Muscle of leg (tissue), 11 donors: ENCODE data around the gene EHBP1. TPM values are rescaled to one million over a fixed set of nuclear protein-coding genes. Genes with fewer than 3 reads are reported as not detected.
A peak's percentile ranks its signal among the peaks of the same experiment; 100 is the strongest.

Experiments used
- DNase-seq: peaks from one replicate; pipeline ENCODE4 v3.0.0; 2013
- H3K27ac ChIP-seq: one replicate; pipeline ENCODE4 v1.5.1; 2013; ENCODE audit warnings: mild to moderate bottlenecking, low read length, control low read depth
- H3K27me3 ChIP-seq: one replicate; pipeline ENCODE4 v1.6.1; 2013; ENCODE audit warnings: low read length; ENCODE audit not compliant: control insufficient read depth, insufficient read depth
- H3K36me3 ChIP-seq: one replicate; pipeline ENCODE4 v1.6.1; 2013; ENCODE audit warnings: low read length; ENCODE audit not compliant: control insufficient read depth, insufficient read depth
- H3K4me1 ChIP-seq: one replicate; pipeline ENCODE4 v1.6.1; 2013; ENCODE audit warnings: low read length; ENCODE audit not compliant: control insufficient read depth, insufficient read depth
- H3K4me3 ChIP-seq: one replicate; pipeline ENCODE4 v1.5.1; 2013; ENCODE audit warnings: low read length, control low read depth
- H3K9me3 ChIP-seq: replicated peaks from 2 replicates; pipeline ENCODE4 v1.6.1; 2013; ENCODE audit warnings: low read depth, low read length; ENCODE audit not compliant: control insufficient read depth
- WGBS: methylation state at CpG from one replicate; pipeline ENCODE4 v1.1.5; 2013; ENCODE audit warnings: missing lambda C conversion rate; ENCODE audit not compliant: insufficient coverage; 5-methylcytosine and 5-hydroxymethylcytosine counted together
- polyA plus RNA-seq, 8 donors: library from polyadenylated mRNA; unstranded; fragments of 120-200 nt; gene quantifications; one replicate each; pipeline versions ENCODE4 v1.2.1 to v1.2.3, GENCODE V29; 2013; ENCODE audit warnings: inconsistent platforms in 1 of 8, low replicate concordance in 1 of 8; ENCODE audit not compliant: insufficient read length in 8 of 8, insufficient read depth in 1 of 8
- total RNA-seq: library from RNA; stranded (reverse); fragments of 120-200 nt; gene quantifications from one replicate; pipeline ENCODE4 v1.2.4, GENCODE V29; 2013

EHBP1 gene
- total and polyA plus RNA-seq, 9 donors, result 21.8 to 41.1 (median 31.4) TPM

GRCh38 chr2:62811972-62812371 lies 106.5 kb downstream of the EHBP1 start:
- DNase-seq, result no peak
- H3K27ac ChIP-seq, result no peak overlapping the region
- H3K27me3 ChIP-seq, result no peaks in the 10 kb centered on the region
- no peak overlapping the region for H3K4me3 ChIP-seq
- H3K36me3 ChIP-seq, result no peaks in the 10 kb centered on the region
- no CpG with 5 or more reads among the region's 2 CpGs for WGBS
- H3K9me3 ChIP-seq, result peaks cover 6% of the 10 kb centered on the region
- no peaks in the 10 kb centered on the region for H3K4me1 ChIP-seq

GRCh38 chr2:62812921-62813825 lies 107.7 kb downstream of the EHBP1 start:
- Histone ChIP-seq H3K4me1 (no peaks in the 10 kb centered on the region), H3K4me3 (no peak overlapping the region), H3K9me3 (peaks cover under 1% of the 10 kb centered on the region), H3K27ac (no peak overlapping the region), H3K27me3 (no peaks in the 10 kb centered on the region), H3K36me3 (no peaks in the 10 kb centered on the region)
- DNase-seq, result no peak
- 72% methylated on average over 4 of the region's 6 CpGs for WGBS

- Histone ChIP-seq H3K27ac (no peak overlapping the region), H3K4me1 (no peaks in the 10 kb centered on the region), H3K4me3 (no peak overlapping the region), H3K36me3 (no peaks in the 10 kb centered on the region), H3K27me3 (no peaks in the 10 kb centered on the region), H3K9me3 (no peaks in the 10 kb centered on the region)
- peak; percentile 63 for DNase-seq
Measured at GRCh38 chr2:62814123-62814522, 108.6 kb downstream of the EHBP1 start.

DNA sequence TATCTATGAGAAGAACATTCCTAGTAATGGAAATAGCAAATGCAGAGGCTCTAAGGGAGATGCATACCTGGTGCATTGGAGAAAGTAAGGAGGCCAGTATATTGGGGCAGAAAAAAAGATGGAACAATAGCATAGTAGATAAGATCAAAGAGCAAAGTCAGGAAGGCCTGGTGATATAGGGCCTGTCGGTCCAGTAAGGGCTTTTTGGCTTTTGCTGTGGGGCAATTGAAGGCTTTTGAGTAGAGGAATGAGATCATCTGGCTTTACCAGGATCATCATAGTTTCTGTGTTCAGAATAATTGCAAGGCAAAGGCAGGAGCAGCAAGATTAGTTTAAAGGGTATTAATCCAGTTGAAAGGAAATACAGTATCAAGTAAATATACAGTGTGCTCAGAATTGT lies 111.8 kb downstream of the EHBP1 start:
- Histone ChIP-seq H3K36me3 (no peaks in the 10 kb centered on the region), H3K9me3 (no peaks in the 10 kb centered on the region), H3K27me3 (no peaks in the 10 kb centered on the region), H3K4me1 (no peaks in the 10 kb centered on the region), H3K4me3 (no peak overlapping the region), H3K27ac (no peak overlapping the region)
- 50% methylated on average over 1 of the region's 1 CpG for WGBS
- DNase-seq, result no peak

DNA sequence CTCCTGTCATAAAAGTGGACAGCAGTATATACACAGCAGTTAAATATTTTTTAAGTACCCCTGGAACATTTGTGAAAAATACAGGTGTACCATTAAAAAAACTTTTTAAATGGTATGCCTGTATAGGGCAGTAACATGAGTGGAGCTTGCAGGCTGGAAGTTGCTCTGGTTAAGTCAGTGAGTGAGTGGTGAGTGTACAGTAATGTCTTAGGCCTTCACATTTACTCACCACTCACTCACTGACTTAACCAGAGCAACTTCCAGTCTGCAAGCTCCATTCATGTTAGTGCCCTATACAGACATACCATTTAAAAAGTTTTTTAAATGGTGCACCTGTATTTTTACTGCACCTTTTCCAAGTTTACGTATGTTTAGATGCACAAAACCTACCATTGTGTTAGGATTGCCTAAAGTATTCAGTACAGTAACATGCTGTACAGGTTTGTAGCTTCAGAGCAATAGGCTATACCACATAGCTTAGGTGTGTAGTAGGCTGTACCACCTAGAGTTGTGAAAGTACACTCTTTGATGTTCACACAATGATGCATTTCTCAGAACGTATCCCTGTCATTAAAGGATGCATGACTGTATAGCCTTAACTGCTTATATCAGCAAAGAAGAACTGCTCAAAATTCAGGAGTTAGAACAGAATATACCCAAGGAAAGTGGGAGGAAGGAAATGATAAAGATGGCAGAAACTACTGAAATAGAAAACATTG lies 112.6 kb downstream of the EHBP1 start:
- Histone ChIP-seq H3K27me3 (no peaks in the 10 kb centered on the region), H3K9me3 (no peaks in the 10 kb centered on the region), H3K4me3 (no peak overlapping the region), H3K36me3 (no peaks in the 10 kb centered on the region), H3K4me1 (no peaks in the 10 kb centered on the region), H3K27ac (no peak overlapping the region)
- WGBS, result no CpG with 5 or more reads among the region's 2 CpGs
- no peak for DNase-seq

- H3K27me3 ChIP-seq, result no peaks in the 10 kb centered on the region
- H3K27ac ChIP-seq, result no peak overlapping the region
- H3K36me3 ChIP-seq, result peaks cover 7% of the 10 kb centered on the region
- H3K9me3 ChIP-seq, result no peaks in the 10 kb centered on the region
- no peaks in the 10 kb centered on the region for H3K4me1 ChIP-seq
- no CpG with 5 or more reads among the region's 3 CpGs for WGBS
- no peak for DNase-seq
- no peak overlapping the region for H3K4me3 ChIP-seq
Measured at GRCh38 chr2:62822549-62822948, 117.0 kb downstream of the EHBP1 start.

- WGBS, result no CpG with 5 or more reads among the region's 1 CpG
- no peaks in the 10 kb centered on the region for H3K4me1 ChIP-seq
- H3K27ac ChIP-seq, result no peak overlapping the region
- DNase-seq, result no peak
- no peaks in the 10 kb centered on the region for H3K9me3 ChIP-seq
- peaks cover 7% of the 10 kb centered on the region for H3K36me3 ChIP-seq
- no peaks in the 10 kb centered on the region for H3K27me3 ChIP-seq
- H3K4me3 ChIP-seq, result no peak overlapping the region
Measured at GRCh38 chr2:62824388-62824787, 118.9 kb downstream of the EHBP1 start.

GRCh38 chr2:62826141-62826540 lies 120.6 kb downstream of the EHBP1 start:
- Histone ChIP-seq H3K36me3 (peaks cover 7% of the 10 kb centered on the region), H3K4me3 (no peak overlapping the region), H3K27ac (no peak overlapping the region), H3K4me1 (no peaks in the 10 kb centered on the region), H3K27me3 (no peaks in the 10 kb centered on the region), H3K9me3 (no peaks in the 10 kb centered on the region)
- WGBS, result no CpG with 5 or more reads among the region's 3 CpGs
- DNase-seq, result peak; percentile 9

DNA sequence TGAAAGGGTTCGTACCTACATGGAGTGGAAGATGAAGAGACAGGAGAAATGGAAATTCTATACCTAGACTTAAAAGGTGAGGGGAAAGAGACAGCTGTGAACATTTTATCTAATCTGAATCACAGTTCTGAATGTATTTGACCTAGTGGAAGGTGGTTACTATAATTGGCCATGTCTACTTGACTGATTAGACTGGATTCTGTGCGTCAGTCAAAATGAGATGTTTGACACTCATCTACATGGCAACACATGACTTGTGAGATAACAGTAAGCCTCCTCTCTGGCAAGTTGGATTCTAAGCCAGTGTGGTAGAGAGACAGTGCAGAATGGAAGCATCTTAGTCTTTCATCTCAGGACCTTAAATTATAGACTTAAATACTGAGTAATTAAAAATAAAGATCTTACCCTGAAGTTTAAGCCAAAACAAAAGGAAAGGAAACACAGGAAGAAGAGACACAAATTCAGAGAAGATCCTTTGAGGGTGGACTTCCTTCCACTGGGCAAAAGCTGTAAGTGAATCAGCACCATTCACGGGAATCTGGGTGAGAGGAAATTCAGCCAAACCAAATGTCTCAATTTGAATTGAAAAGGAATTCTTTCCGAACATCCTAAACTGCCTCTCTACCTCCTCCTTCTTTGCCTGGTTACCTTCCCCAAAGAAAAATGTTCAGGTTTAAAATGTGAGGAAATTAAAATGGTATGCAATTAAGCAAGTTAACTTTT lies 121.6 kb downstream of the EHBP1 start:
- no CpG with 5 or more reads among the region's 4 CpGs for WGBS
- peaks cover 7% of the 10 kb centered on the region for H3K36me3 ChIP-seq
- no peak overlapping the region for H3K4me3 ChIP-seq
- H3K27ac ChIP-seq, result no peak overlapping the region
- no peaks in the 10 kb centered on the region for H3K9me3 ChIP-seq
- H3K4me1 ChIP-seq, result no peaks in the 10 kb centered on the region
- DNase-seq, result no peak
- no peaks in the 10 kb centered on the region for H3K27me3 ChIP-seq

GRCh38 chr2:62831729-62832128 lies 126.2 kb downstream of the EHBP1 start:
- Histone ChIP-seq H3K4me3 (no peak overlapping the region), H3K27ac (no peak overlapping the region), H3K27me3 (no peaks in the 10 kb centered on the region), H3K4me1 (no peaks in the 10 kb centered on the region), H3K9me3 (peaks cover 16% of the 10 kb centered on the region), H3K36me3 (peaks cover 11% of the 10 kb centered on the region)
- no peak for DNase-seq
